ENCODE results near the gene FADS3. TPM values are rescaled to one million over a fixed set of nuclear protein-coding genes. Genes with fewer than 3 reads are reported as not detected.

FADS3 gene
- total and polyA plus RNA-seq, 9 of the 15 experiments (the other 6 are each of a cell fraction or from before 2014, with no cell fraction given): 0.97 to 148 (median 92.7) TPM

DNA sequence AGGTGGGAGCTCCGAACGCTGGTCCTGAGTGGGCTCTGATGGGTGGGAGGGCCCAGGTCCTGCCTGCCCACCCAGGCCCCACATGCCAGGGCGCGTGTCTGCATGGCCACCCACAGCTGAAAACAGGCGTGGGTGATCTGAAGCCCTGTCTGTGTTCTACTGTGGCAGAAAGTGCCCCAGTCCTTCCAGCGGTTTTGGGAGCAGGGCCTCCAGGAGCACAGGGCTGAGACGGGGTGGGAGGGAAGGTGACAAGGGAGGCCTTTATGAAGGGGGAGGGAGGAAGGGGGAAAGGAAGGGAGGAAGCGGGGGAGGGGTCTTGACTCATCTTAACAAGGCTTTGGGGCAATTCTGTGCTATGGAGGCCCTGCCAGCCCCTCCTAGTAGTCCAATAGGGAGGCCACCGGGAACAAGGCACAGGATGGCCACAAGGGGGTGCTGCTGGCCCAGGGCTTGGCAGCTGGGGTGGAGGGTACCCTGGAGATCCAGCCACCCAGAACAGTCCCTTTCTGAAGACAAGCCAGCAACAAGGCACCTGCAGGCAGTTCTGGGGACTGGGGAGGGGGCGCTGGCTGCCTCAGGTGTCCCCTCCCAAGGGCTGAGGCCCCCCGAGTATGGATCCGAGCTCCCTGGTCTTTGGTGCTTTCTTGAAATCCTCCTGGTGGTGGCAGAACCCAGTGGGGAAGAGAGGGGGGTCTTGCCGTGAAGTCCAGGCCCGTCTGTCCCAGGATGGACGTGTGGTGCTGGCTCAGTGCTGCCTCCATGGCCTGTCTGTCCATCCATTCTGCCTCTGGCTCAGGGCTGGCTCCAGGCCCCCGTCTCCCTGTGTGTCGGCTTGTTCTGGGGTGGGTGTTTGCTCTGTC lies 6.3 kb upstream of the FADS3 start (continued):
- TF ChIP-seq, protein P1, sequence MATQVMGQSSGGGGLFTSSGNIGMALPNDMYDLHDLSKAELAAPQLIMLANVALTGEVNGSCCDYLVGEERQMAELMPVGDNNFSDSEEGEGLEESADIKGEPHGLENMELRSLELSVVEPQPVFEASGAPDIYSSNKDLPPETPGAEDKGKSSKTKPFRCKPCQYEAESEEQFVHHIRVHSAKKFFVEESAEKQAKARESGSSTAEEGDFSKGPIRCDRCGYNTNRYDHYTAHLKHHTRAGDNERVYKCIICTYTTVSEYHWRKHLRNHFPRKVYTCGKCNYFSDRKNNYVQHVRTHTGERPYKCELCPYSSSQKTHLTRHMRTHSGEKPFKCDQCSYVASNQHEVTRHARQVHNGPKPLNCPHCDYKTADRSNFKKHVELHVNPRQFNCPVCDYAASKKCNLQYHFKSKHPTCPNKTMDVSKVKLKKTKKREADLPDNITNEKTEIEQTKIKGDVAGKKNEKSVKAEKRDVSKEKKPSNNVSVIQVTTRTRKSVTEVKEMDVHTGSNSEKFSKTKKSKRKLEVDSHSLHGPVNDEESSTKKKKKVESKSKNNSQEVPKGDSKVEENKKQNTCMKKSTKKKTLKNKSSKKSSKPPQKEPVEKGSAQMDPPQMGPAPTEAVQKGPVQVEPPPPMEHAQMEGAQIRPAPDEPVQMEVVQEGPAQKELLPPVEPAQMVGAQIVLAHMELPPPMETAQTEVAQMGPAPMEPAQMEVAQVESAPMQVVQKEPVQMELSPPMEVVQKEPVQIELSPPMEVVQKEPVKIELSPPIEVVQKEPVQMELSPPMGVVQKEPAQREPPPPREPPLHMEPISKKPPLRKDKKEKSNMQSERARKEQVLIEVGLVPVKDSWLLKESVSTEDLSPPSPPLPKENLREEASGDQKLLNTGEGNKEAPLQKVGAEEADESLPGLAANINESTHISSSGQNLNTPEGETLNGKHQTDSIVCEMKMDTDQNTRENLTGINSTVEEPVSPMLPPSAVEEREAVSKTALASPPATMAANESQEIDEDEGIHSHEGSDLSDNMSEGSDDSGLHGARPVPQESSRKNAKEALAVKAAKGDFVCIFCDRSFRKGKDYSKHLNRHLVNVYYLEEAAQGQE (IDR thresholded peaks at IDR 0.05; ENCODE audit: borderline replicate concordance): peak; percentile 88
- TF ChIP-seq, protein P1 (CRISPR knock-in tag; IDR thresholded peaks at IDR 0.05; ENCODE audit: low read depth): no peak
- TF ChIP-seq TCF7L2 (IDR thresholded peaks at IDR 0.05; ENCODE audit: low read depth, low read length) (no peak), SMAD4 (CRISPR knock-in tag; conservative IDR thresholded peaks at IDR 0.05) (no peak), YY1 (IDR thresholded peaks at IDR 0.05; ENCODE audit: borderline replicate concordance in 1 of 3, control insufficient read depth in 1 of 3, extremely low read depth in 1 of 3, insufficient read depth in 3 of 3, insufficient read length in 1 of 3, insufficient replicate concordance in 2 of 3, low read depth in 1 of 3, low read length in 2 of 3) (peak in 1 of 3 experiments; percentile 31), MED1 (CRISPR knock-in tag; IDR thresholded peaks at IDR 0.05; ENCODE audit: borderline replicate concordance) (no peak), RB1 (IDR thresholded peaks at IDR 0.05; ENCODE audit: low read depth) (peak; percentile 65), NCOR1 (IDR thresholded peaks at IDR 0.05) (no peak), ZBED1 (IDR thresholded peaks at IDR 0.05) (0 out of 2 replicates have a peak, but pooled peaks have one; percentile 43), ZFPM2 (CRISPR knock-in tag; IDR thresholded peaks at IDR 0.05) (no peak), SIN3B (IDR thresholded peaks at IDR 0.05; ENCODE audit: low read depth) (no peak), CREB1 (IDR thresholded peaks at IDR 0.05) (no peak), CREB1 (CRISPR knock-in tag; IDR thresholded peaks at IDR 0.05) (no peak), ZZZ3 (IDR thresholded peaks at IDR 0.05) (no peak)
- TF ChIP-seq, protein P2, sequence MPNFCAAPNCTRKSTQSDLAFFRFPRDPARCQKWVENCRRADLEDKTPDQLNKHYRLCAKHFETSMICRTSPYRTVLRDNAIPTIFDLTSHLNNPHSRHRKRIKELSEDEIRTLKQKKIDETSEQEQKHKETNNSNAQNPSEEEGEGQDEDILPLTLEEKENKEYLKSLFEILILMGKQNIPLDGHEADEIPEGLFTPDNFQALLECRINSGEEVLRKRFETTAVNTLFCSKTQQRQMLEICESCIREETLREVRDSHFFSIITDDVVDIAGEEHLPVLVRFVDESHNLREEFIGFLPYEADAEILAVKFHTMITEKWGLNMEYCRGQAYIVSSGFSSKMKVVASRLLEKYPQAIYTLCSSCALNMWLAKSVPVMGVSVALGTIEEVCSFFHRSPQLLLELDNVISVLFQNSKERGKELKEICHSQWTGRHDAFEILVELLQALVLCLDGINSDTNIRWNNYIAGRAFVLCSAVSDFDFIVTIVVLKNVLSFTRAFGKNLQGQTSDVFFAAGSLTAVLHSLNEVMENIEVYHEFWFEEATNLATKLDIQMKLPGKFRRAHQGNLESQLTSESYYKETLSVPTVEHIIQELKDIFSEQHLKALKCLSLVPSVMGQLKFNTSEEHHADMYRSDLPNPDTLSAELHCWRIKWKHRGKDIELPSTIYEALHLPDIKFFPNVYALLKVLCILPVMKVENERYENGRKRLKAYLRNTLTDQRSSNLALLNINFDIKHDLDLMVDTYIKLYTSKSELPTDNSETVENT (CRISPR knock-in tag; IDR thresholded peaks at IDR 0.05): no peak
- TF ChIP-seq, protein P3, sequence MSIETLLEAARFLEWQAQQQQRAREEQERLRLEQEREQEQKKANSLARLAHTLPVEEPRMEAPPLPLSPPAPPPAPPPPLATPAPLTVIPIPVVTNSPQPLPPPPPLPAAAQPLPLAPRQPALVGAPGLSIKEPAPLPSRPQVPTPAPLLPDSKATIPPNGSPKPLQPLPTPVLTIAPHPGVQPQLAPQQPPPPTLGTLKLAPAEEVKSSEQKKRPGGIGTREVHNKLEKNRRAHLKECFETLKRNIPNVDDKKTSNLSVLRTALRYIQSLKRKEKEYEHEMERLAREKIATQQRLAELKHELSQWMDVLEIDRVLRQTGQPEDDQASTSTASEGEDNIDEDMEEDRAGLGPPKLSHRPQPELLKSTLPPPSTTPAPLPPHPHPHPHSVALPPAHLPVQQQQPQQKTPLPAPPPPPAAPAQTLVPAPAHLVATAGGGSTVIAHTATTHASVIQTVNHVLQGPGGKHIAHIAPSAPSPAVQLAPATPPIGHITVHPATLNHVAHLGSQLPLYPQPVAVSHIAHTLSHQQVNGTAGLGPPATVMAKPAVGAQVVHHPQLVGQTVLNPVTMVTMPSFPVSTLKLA (conservative IDR thresholded peaks at IDR 0.05): no peak

Measured in K562 (cell line).